Activated CD8-positive, alpha-beta T cell treated with anti-CD3 and anti-CD28 coated beads, Interleukin-2, amount 10 ng/mL, durations not matched to agents 7 days and 5 days (primary cell): ENCODE results near the gene CRNN. TPM values are rescaled to one million over a fixed set of nuclear protein-coding genes. Genes with fewer than 3 reads are reported as not detected.

Experiments used
- ATAC-seq: fragments of 150-1000 bp; cut with Tn5 transposase; one replicate; pipeline ENCODE4 v1.10.0; 2021; ENCODE audit warnings: moderate library complexity
- CTCF ChIA-PET: fragments of 350-600 bp; sonication (Branson Sonifier 250); formaldehyde crosslinking; loops from one replicate; lab custom pipeline; 2021; ENCODE audit warnings: antibody characterized with exemption; lab: Charles Lee
- POLR2A ChIA-PET: fragments of 350-600 bp; sonication (Branson Sonifier 250); formaldehyde crosslinking; loops from one replicate; lab custom pipeline; 2021; ENCODE audit warnings: antibody characterized with exemption; lab: Charles Lee
- DNase-seq: peaks from one replicate; pipeline ENCODE4 v3.0.0-alpha.2; 2020
- H3K27ac Mint-ChIP-seq: one replicate; pipeline ENCODE4 v1.8.0; 2021; ENCODE audit warnings: mild to moderate bottlenecking, mixed read lengths
- H3K27me3 Mint-ChIP-seq: one replicate; pipeline ENCODE4 v1.8.0; 2021; ENCODE audit warnings: low read depth, mixed read lengths
- H3K36me3 Mint-ChIP-seq: one replicate; pipeline ENCODE4 v1.8.0; 2021; ENCODE audit warnings: low read depth, mixed read lengths
- H3K4me1 Mint-ChIP-seq: one replicate; pipeline ENCODE4 v1.8.0; 2021; ENCODE audit warnings: low read depth, mixed read lengths
- H3K4me3 Mint-ChIP-seq: one replicate; pipeline ENCODE4 v1.8.0; 2021; ENCODE audit warnings: mild to moderate bottlenecking, mixed read lengths
- H3K9me3 Mint-ChIP-seq: one replicate; pipeline ENCODE4 v1.8.0; 2022; ENCODE audit warnings: mixed read lengths; ENCODE audit not compliant: insufficient read depth
- total RNA-seq, 2 experiments: library from RNA; stranded (reverse); gene quantifications; one replicate each; pipeline ENCODE4 v1.2.3, GENCODE V29; 2021

Gene CRNN
- total RNA-seq, 2 experiments from 2014 or later, result not detected

DNA sequence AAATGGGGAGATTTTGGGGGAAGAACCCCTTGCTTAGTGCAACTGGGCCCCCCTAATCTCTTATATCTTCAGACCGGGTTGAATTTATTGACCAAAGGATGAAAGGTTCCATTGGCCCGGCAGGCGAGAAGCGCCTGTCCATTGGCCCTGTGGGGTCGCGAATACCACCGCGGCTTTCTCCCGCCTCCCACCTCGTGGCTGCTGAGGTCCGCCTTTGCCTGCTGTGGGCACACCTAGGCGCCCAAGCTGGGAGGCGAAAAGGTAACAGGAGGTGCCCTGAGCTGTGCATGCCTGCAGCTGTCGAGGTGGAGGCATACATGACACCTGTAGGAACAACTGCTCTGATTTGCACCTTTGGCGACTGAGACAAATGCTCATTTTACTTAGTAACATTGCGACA is 33.1 kb downstream of the CRNN start:
- POLR2A ChIA-PET, result no interaction called here
- ATAC-seq (no peak), DNase-seq (no peak)
- Mint-ChIP-seq H3K27me3 (peaks cover 8% of the 10 kb centered on the region), H3K4me3 (no peak overlapping the region), H3K36me3 (no peaks in the 10 kb centered on the region), H3K9me3 (no peaks in the 10 kb centered on the region), H3K27ac (no peak overlapping the region), H3K4me1 (no peaks in the 10 kb centered on the region)
- CTCF ChIA-PET, result no interaction called here

DNA sequence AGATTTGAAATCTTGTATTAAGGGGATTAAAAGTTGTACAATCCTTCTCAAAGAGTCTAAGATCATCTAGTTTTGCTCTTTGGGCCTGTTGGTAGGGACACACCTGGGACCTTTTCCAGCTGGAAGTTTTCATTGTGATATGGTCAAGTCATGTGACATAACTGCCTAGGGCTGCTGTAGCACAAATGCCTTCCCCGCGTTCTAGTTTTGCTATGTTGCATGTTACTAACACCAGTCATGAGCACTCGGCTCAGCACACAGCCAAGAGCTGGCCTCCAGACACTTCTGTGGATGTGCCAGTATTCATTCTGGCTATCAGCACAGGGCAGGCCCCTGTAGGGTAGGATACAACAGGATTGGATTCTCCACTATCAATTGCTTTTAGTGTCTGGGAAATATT is 39.6 kb downstream of the CRNN start:
- ATAC-seq, result no peak
- no peak overlapping the region for H3K27ac Mint-ChIP-seq
- ChIA-PET CTCF (interaction anchor here (1.4 kb wide), 1 partner anchor 27 kb away, joined by 3 read pairs; no protein-coding TSS in a partner anchor), POLR2A (no interaction called here)
- H3K36me3 Mint-ChIP-seq, result no peaks in the 10 kb centered on the region
- no peaks in the 10 kb centered on the region for H3K27me3 Mint-ChIP-seq
- H3K4me3 Mint-ChIP-seq, result no peak overlapping the region
- no peak for DNase-seq
- peaks cover 3% of the 10 kb centered on the region for H3K9me3 Mint-ChIP-seq
- no peaks in the 10 kb centered on the region for H3K4me1 Mint-ChIP-seq

DNA sequence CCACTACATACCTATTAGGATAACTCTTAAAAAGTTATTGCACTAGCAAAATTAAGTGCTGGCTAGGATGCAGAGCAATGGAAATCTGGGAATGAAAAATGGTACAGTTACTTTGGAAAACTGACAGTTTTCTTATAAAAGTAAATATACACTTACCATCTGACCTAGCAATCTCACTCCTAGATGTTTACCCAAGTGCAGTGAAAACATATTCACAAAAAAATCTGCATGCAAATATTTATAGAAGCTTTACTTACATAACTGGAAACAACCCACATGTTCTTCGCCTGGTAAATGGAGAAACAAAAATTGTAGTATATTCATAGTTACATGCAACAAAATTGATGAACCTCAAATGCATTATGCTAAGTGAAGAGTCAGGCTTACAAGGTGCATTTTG is 41.4 kb downstream of the CRNN start:
- POLR2A ChIA-PET, result no interaction called here
- Mint-ChIP-seq H3K27me3 (peaks cover 1% of the 10 kb centered on the region), H3K4me1 (no peaks in the 10 kb centered on the region), H3K9me3 (peaks cover 7% of the 10 kb centered on the region), H3K27ac (no peak overlapping the region), H3K4me3 (no peak overlapping the region), H3K36me3 (no peaks in the 10 kb centered on the region)
- CTCF ChIA-PET, result interaction anchor here (1.6 kb wide), 1 partner anchor 86 kb away, joined by 4 read pairs; no protein-coding TSS in a partner anchor
- DNase-seq (no peak), ATAC-seq (no peak)

DNA sequence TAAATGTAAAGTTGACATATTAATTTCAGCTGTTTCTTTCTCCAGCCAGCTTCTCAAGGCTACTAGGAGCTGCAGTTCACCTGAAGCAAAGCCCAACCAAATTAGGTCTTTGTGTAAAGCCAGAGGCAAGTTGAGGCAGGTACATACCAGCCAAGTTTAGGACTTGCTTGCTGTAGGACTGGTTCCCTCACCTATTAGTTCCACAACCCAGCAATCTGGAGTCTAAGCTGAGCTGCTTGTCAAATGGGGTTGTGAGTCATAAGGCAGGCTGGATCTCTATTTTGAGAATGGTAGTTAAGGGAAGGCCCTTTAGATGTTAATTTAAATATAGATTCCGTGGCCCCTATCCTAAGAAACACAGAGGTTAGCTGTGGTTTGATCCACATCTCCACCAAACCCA is 46.6 kb downstream of the CRNN start:
- ATAC-seq (no peak), DNase-seq (no peak)
- Mint-ChIP-seq H3K27ac (no peak overlapping the region), H3K4me3 (no peak overlapping the region), H3K4me1 (no peaks in the 10 kb centered on the region), H3K36me3 (no peaks in the 10 kb centered on the region), H3K9me3 (peaks cover 7% of the 10 kb centered on the region), H3K27me3 (peaks cover 3% of the 10 kb centered on the region)
- CTCF ChIA-PET, result no interaction called here
- POLR2A ChIA-PET, result no interaction called here

DNA sequence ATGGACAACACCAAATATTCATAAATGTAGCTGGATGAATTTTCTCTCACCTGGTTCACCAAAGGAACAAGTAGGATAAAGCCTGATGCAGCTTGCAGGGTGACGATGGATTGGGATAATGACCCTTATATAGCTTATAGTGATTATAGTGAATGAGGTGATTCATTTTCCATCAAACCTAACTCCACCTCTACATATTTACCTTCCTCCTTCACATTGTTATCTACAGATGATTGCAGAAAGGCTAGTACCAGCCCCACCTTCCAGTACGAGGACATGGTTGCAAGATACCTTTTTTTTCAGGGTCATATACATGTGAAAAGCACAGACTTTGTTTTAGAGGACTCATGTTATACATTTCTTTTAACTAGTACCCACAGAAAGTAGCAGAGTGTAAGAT is 54.2 kb downstream of the CRNN start, which contains the start of gene FLG2:
TSS of gene FLG2 (minus strand) at position 101 of the 400 bp plus-strand sequence. CDS start 1,122 bp downstream, outside the sequence.
- Mint-ChIP-seq H3K9me3 (no peaks in the 10 kb centered on the region), H3K4me3 (no peak within 1 kb of the TSS), H3K36me3 (no peaks in the 10 kb centered on the region), H3K4me1 (no peaks in the 10 kb centered on the region), H3K27ac (no peak within 1 kb of the TSS), H3K27me3 (peaks cover 1% of the 10 kb centered on the region)
- POLR2A ChIA-PET, result no interaction called here
- DNase-seq (no peak), ATAC-seq (no peak)
- CTCF ChIA-PET, result interaction anchor here (0.7 to 2.3 kb wide), 3 partner anchors 12 to 98 kb away, joined by 3 to 11 read pairs (median 3); no protein-coding TSS in a partner anchor

Other genes starting within 250 kb of the CRNN start
- gene HRNR, start 190.1 kb downstream of the CRNN start, total RNA-seq, result not detected
- not detected for gene FLG, start 89.0 kb downstream of the CRNN start, total RNA-seq
- not detected for gene FLG2, start 54.3 kb downstream of the CRNN start, total RNA-seq
- not detected for gene LCE5A, start 96.5 kb upstream of the CRNN start, total RNA-seq
- not detected for gene CRCT1, start 100.2 kb upstream of the CRNN start, total RNA-seq
- gene LCE3E, start 152.5 kb upstream of the CRNN start, total RNA-seq, result not detected
- not detected for gene LCE3D, start 166.3 kb upstream of the CRNN start, total RNA-seq
- not detected for gene LCE3C, start 186.0 kb upstream of the CRNN start, total RNA-seq
- not detected for gene LCE3B, start 199.5 kb upstream of the CRNN start, total RNA-seq
- gene LCE3A, start 208.8 kb upstream of the CRNN start, total RNA-seq, result not detected
- not detected for gene LCE2D, start 249.1 kb upstream of the CRNN start, total RNA-seq